KBM-7 (cell line): ENCODE data around the gene FGG.
"Not testable (repeated sequence)": the region's sequence is repeated elsewhere in the genome, so short reads cannot be mapped to it uniquely, and the experiment has no call there.

Experiments
- DNase-seq: peaks from one replicate; pipeline ENCODE4 v3.0.0-alpha.2; 2015
- in situ Hi-C: fragments of 300-500 bp; cut with MboI; formaldehyde crosslinking; loops from 2 replicates; pipeline ENCODE4 v1.14.3; 2020; ENCODE audit warnings: low sequenced_read_pairs, low pct_unique_long_range_greater_than_20kb, mixed read lengths

Gene FGG

DNA sequence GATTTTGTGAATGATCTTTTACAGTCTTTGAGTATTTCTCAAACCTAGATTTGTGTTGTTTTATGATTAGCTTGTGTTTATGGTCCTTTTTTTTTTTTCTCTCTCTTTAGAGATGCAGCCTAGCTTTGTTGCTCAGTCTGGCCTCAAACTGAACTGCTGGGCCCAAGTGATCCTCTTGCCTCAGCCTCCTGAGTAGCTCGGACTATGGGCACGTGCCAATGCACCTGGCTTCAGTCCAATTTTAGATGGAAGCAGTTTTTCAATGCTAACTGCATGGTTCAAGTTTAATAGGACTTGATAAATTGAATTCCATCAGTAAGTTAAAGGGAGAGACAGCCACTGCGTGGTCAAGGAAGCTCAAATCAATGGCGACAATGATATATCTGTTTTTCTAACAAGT lies 3.8 kb upstream of the FGG start:
- DNase-seq = no peak
- in situ Hi-C loops = loop anchor here (25.0 kb wide), 1 partner anchor 279 kb away; no protein-coding TSS in a partner anchor

- in situ Hi-C loops = loop anchor here (25.0 kb wide), 1 partner anchor 278 kb away; no protein-coding TSS in a partner anchor
- no peak for DNase-seq
Measured at GRCh38 chr4:154615211-154615610, 2.8 kb upstream of the FGG start.

DNA sequence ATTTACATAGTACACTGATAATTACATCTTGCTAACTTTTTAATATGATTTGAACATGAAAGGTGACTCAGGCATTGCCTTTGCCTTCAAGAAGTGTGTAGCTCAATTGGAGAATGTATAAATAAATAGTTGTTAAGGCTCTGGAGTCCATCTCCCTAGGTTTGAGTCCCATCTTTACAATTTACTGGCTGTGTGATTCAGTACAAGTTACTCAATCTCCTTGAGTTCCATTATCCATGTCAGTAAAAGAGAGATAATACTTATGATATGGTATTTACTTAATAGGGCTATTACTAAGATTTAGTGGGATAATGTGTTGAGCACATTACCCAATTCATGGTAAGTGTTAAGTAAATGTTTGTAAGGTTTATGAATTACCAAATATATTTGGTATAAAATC lies 1.9 kb upstream of the FGG start:
- in situ Hi-C loops = loop anchor here (25.0 kb wide), 1 partner anchor 277 kb away; no protein-coding TSS in a partner anchor

GRCh38 chr4:154611833-154612232 lies 623 bp downstream of the FGG start:
- in situ Hi-C loops = loop anchor here (25.0 kb wide), 1 partner anchor 275 kb away; no protein-coding TSS in a partner anchor
- DNase-seq = no peak

More for the DNA sequence above, 1.9 kb upstream of the FGG start:
- no peak for DNase-seq

DNA sequence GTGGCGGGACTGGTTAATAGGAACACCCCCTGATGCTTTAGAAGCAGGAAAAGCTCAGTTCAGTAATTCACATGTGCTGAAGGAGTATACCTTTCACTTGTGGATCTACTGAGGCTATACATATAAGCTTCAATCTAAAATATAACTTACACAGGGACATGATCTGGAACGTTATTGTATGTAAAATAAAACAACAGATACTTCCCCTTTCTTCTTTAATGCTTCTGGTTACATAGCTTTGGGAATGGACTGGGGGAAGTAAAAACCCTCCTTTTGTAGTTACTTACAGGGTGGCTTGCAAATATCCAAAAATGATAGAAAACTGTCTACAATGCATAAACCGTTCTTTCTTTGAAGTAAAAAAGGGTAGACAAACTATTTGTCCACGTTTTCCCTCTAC lies 1.9 kb downstream of the FGG start:
- in situ Hi-C loops = loop anchor here (25.0 kb wide), 1 partner anchor 273 kb away; no protein-coding TSS in a partner anchor
- DNase-seq = peak; percentile 4

DNA sequence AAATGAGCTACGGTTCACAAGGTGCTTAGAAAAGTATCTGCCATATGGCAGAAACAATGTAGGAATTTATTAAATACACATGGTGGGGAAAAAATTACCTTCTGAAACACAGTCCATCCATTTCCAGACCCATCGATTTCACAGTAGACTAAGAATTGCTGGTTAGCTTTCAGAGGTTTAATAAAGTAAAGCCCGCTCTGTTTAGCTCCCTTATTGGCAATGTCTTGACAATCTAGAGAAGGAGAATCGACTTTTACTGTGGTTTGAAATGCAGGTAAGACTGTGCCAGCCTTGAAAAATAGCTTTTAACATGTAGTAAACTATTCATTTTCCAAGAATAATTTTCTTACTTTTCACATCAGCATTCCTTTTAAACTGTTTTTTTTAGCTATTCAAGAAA lies 2.9 kb downstream of the FGG start:
- DNase-seq = no peak
- in situ Hi-C loops = loop anchor here (25.0 kb wide), 1 partner anchor 272 kb away; no protein-coding TSS in a partner anchor

DNA sequence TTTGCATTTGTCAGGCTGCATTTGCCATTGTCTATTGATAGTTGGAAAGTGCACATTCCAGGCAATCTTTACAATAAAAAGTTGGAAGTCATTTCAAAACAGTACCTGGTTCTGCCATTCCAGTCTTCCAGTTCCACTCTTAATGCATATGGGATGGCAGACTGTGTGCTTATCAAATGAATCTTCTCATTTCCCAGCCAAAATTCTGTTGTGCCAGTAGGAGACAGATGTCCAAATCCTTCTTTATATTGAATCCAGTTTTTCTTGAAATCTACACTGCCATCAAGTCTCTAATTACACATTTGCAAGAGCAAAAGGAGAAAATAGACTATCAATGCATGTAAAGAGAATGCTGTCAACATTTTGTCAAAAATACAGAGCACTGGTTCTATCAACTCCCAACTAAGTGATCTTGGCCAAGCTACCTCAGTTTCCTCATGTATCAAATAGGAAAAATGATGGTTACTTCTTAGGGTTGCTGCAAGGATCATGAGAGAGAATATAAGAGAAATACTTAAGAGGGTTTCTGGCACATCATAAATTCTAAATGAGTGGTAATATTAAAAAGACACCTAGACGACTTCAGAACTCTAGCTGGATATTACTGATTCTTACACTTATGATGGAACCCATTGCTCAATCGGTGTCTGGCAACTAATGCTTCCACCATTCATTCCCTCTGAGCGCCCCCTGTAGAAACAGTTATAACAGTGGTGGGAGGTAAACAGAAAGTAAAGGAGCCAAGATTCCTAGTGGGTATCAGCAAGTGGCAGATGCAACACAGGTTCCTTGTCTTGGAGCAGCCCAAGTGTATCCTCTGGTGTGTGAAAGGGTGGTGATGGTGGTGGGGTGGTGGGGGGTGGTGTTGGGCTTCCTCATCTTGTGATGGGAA lies 3.8 kb downstream of the FGG start:
- in situ Hi-C loops = loop anchor here (25.0 kb wide), 1 partner anchor 271 kb away; no protein-coding TSS in a partner anchor
- DNase-seq = no peak

DNA sequence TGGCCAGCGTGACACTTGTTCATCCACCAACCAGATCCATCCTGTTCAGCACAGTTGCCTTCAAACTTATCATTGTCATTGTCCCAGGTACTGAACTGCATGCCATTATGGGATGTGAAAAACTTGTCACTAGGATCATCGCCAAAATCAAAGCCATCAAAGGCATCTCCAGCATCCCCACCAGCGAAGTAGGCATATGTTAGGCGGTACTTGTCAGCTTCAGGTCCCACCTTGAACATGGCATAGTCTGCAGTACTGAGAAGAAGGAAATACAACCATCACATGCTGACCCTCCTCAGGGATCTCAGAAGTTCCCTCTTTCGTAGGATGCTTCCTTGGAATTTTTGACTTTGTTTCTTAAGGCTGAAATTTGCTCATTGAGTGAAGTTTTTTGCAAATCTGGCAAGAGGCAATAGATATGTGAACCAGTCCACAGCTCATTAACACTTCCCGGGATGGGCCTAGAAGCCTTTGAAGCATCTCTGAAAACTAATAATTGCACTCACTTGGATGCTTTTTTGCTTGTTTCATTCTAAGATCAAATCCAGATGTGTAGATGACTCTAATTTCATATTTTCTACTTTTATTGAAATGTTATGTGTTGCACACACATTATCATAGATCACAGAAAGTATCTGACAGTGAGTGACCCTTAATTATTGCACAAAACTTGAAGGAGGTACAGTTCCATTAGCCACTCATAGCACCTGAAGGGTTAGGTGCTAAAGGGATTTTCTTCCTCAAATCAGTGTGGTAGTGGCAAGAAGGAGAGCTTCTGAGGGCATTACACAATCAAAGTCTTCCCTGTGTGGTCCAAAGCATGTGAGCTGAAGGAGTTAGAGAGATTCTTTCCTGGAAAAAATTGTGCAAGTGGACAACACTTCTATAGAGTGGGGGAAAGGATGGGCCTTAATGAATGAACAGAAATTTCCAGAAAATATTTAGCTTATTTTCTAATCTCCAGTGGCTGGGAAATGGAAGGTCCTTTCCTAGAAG lies 5.4 kb downstream of the FGG start:
- DNase-seq = no peak
- in situ Hi-C loops = loop anchor here (25.0 kb wide), 1 partner anchor 270 kb away; no protein-coding TSS in a partner anchor

DNA sequence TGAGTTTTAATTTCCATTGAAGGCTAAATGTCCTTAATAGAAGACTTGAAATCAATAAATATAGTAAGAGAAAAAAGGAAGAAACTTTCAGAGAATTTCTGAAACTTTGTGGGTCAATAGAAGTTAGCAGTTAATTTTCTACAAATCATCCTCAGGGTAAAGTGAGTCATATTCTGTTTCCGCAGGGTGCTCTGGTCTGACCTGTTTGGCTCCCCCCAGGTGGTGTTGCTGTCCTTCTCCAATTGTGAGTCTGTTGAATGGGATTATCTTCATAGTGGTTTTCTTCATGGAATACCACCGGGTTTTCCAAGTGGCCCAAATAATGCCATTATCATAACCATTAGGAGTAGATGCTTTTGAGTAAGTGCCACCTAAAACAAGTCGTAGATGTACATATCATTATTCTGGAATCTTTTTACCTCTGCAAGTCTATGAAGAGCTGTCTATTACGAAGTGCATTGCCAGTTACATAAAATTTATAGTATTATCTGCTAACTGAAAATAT lies 7.7 kb downstream of the FGG start:
- in situ Hi-C loops = loop anchor here (25.0 kb wide), 1 partner anchor 267 kb away; no protein-coding TSS in a partner anchor
- no peak for DNase-seq

DNA sequence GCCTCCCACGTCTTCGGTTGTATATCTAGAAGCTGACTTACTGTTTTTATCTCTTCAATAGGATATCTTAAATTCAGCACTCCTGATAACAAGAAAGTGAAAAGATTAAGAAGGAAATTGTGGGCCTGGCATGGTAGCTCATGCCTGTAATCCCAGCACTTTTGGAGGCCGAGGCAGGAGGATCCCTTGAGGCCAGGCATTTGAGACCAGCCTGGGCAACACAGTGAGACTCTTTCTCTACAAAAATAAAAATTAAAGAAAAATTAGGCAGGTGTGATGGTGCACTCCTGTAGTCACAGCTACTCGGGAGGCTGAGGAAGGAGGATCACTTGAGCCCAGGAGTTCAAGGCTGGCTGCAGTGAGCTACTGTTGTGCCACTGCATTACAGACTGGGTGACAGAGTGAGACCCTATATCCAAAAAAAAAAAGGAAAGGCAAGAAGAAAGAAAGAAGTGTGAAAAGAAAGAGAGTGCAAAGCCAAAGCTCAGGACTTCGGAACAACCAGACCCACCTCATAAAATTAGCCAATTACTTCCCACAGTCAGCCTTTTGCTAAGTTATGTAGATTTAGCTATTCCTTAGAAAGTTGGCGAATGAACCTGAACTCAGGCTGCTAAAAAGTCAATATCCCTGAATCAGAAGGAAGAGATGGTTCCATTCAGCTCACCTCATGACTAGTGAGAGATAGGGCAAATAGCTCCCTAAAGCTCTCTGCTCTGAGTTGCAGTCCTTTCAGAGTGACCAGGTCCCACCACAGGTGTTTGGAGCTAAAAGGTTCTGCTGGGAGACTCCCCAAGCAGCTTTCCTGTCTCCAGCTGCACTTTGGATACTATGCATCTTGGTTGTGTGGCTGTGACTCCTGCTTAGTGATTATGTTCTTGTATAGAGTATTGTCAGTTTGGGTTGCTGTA lies 9.2 kb downstream of the FGG start:
- in situ Hi-C loops = loop anchor here (25.0 kb wide), 1 partner anchor 266 kb away; no protein-coding TSS in a partner anchor

GRCh38 chr4:154602404-154603020 lies 9.9 kb downstream of the FGG start:
- in situ Hi-C loops = loop anchor here (25.0 kb wide), 1 partner anchor 265 kb away; no protein-coding TSS in a partner anchor
- DNase-seq = no peak

More for the DNA sequence above, 9.2 kb downstream of the FGG start:
- no peak for DNase-seq

- in situ Hi-C loops = no loop called here
Measured at GRCh38 chr4:154597798-154598774, 14.4 kb downstream of the FGG start.

GRCh38 chr4:154597281-154597680 lies 15.2 kb downstream of the FGG start:
- in situ Hi-C loops = not testable (repeated sequence)

More at GRCh38 chr4:154597798-154598774, 14.4 kb downstream of the FGG start:
- DNase-seq = no peak

GRCh38 chr4:154595807-154596206 lies 16.6 kb downstream of the FGG start:
- DNase-seq = no peak
- in situ Hi-C loops = no loop called here

More at GRCh38 chr4:154597281-154597680, 15.2 kb downstream of the FGG start:
- DNase-seq = not testable (repeated sequence)

GRCh38 chr4:154594343-154594742 lies 18.1 kb downstream of the FGG start:
- DNase-seq, in situ Hi-C loops: not testable (repeated sequence)

- no peak for DNase-seq
Measured at GRCh38 chr4:154593868-154594267, 18.6 kb downstream of the FGG start.

More at GRCh38 chr4:154593868-154594267, 18.6 kb downstream of the FGG start:
- in situ Hi-C loops = no loop called here
